ENCODE measurements around the gene BORCS5. TPM values are rescaled to one million over a fixed set of nuclear protein-coding genes. Genes with fewer than 3 reads are reported as not detected.

Gene BORCS5
- total and polyA plus RNA-seq, 2 of the 4 experiments (the other 2 are of a cell fraction), result 14.4 to 18.3 TPM

- Histone ChIP-seq H2BK20ac (ENCODE audit: low read depth, low read length) (no peak overlapping the region), H4K91ac (ENCODE audit: insufficient read depth, low read depth, low read length) (no peak overlapping the region), H2BK5ac (ENCODE audit: low read depth, low read length, poor library complexity, severe bottlenecking) (no peak overlapping the region), H3K79me1 (ENCODE audit: low read depth in 1 of 2, low read length in 2 of 2) (no peaks in the 10 kb centered on the region; a peak in 1 of 4 replicates), H3K9me3 (ENCODE audit: control insufficient read depth, insufficient read depth, low read length) (no peaks in the 10 kb centered on the region), H3K9ac (ENCODE audit: low read depth, low read length) (no peak overlapping the region), H3K27ac (ENCODE audit: insufficient read depth, low read length) (no peak overlapping the region), H3K9me1 (ENCODE audit: insufficient read depth, low read length) (no peaks in the 10 kb centered on the region), H3K14ac (replicated peaks; ENCODE audit: low read depth, low read length) (no peak overlapping the region), H3K36me3 (ENCODE audit: control insufficient read depth, insufficient read depth, low read length) (peaks cover 3% of the 10 kb centered on the region; the same call in 1 of the 2 replicates), H4K20me1 (ENCODE audit: insufficient read depth, low read length) (no peaks in the 10 kb centered on the region), H4K8ac (ENCODE audit: low read depth in 2 of 2, low read length in 2 of 2) (no peak overlapping the region), H3K18ac (ENCODE audit: low read depth, low read length) (no peak overlapping the region), H2AK5ac (ENCODE audit: low read depth, low read length) (no peak overlapping the region), H3K23ac (ENCODE audit: low read depth, low read length) (no peak overlapping the region), H3K27me3 (ENCODE audit: control insufficient read depth, insufficient read depth, low read length) (no peaks in the 10 kb centered on the region), H3K4me3 (ENCODE audit: insufficient read depth, low read depth, low read length) (no peak overlapping the region), H3K4me1 (ENCODE audit: control insufficient read depth, insufficient read depth, low read length) (peaks cover 2% of the 10 kb centered on the region; the same call in 1 of the 2 replicates), H4K5ac (ENCODE audit: low read depth, low read length) (no peak overlapping the region), H2AK9ac (replicated peaks; ENCODE audit: low read depth, low read length, poor library complexity) (no peak overlapping the region), H3K4ac (ENCODE audit: low read depth, low read length) (no peak overlapping the region), H2AFZ (replicated peaks; ENCODE audit: low read length, poor library complexity) (no peak overlapping the region), H2BK120ac (ENCODE audit: low read depth, low read length) (no peak overlapping the region), H3K56ac (ENCODE audit: extremely low read depth, insufficient read depth, low read length) (no peak overlapping the region), H3K4me2 (ENCODE audit: low read depth, low read length) (no peak overlapping the region), H2BK15ac (ENCODE audit: low read depth, low read length) (no peak overlapping the region)
- DNase-seq (peak; percentile 86), ATAC-seq (ENCODE audit: low read depth) (peak; percentile 95)
- intact Hi-C loops (cut with micrococcal nuclease) (loop anchor here (1.0 to 2.0 kb wide), 4 partner anchors 187 to 327 kb away; partner anchors contain the start of gene GPR19), in situ Hi-C loops (cut with MboI; ENCODE audit: low sequenced_read_pairs) (loop anchor here (10.0 kb wide), 1 partner anchor 328 kb away; no protein-coding TSS in a partner anchor), dilution Hi-C loops (cut with HindIII; ENCODE audit: low sequenced_read_pairs, unreplicated experiment) (no loop called here)
- POLR2A ChIA-PET (ENCODE audit: unreplicated experiment), result no interaction called here
- CTCF ChIA-PET, result interaction anchor here (0.6 kb wide), 2 partner anchors 185 to 328 kb away, joined by 3 to 4 read pairs; no protein-coding TSS in a partner anchor
- 0 out of 2 replicates have a peak, but pooled peaks have one; percentile 38 for TF ChIP-seq POLR2A (IDR thresholded peaks at IDR 0.05; ENCODE audit: low read depth, low read length)
- peak; percentile 89 for TF ChIP-seq CTCF (conservative IDR thresholded peaks at IDR 0.05; ENCODE audit: low read depth, low read length)
- no peak for TF ChIP-seq RFX5 (IDR thresholded peaks at IDR 0.05; ENCODE audit: low read depth, low read length)
- TF ChIP-seq RAD21 (IDR thresholded peaks at IDR 0.05; ENCODE audit: low read length), result peak; percentile 97
- no peak for TF ChIP-seq RCOR1 (IDR thresholded peaks at IDR 0.05; ENCODE audit: insufficient replicate concordance, low read length)
- peak; percentile 98 for TF ChIP-seq SMC3 (IDR thresholded peaks at IDR 0.05; ENCODE audit: low read depth, low read length)
- 50% methylated on average over 2 of the region's 12 CpGs; no CpG with 5 or more reads in 1 of the 2 experiments for WGBS, 2 experiments (ENCODE audit: extremely low coverage in 2 of 2, insufficient read length in 1 of 2)
- BruUV-seq (replicated peaks), result no TSS peak
Observed at GRCh38 chr12:12376646-12377448, 20.0 kb downstream of the BORCS5 start.

All from IMR-90 (cell line).